Activated naive CD8-positive, alpha-beta T cell treated with anti-CD3 and anti-CD28 coated beads, Interleukin-2, amount 10 ng/mL, durations not matched to agents 7 days and 5 days (primary cell): ENCODE data around the gene RIPOR3. TPM values are rescaled to one million over a fixed set of nuclear protein-coding genes. Genes with fewer than 3 reads are reported as not detected.

Experiments
- ATAC-seq: fragments of 150-1000 bp; cut with Tn5 transposase; one replicate; pipeline ENCODE4 v1.10.0; 2021; ENCODE audit warnings: low read depth, moderate library complexity
- POLR2A ChIA-PET: fragments of 350-600 bp; sonication (Branson Sonifier 250); formaldehyde crosslinking; loops from one replicate; lab custom pipeline; 2021; ENCODE audit warnings: antibody characterized with exemption; lab: Charles Lee
- DNase-seq: peaks from one replicate; pipeline ENCODE4 v3.0.0; 2021
- H3K27ac Mint-ChIP-seq: one replicate; pipeline ENCODE4 v1.8.0; 2022; ENCODE audit warnings: mild to moderate bottlenecking, mixed read lengths
- H3K27me3 Mint-ChIP-seq: one replicate; pipeline ENCODE4 v1.8.0; 2022; ENCODE audit warnings: mild to moderate bottlenecking, moderate library complexity, mixed read lengths
- H3K36me3 Mint-ChIP-seq: one replicate; pipeline ENCODE4 v1.8.0; 2021; ENCODE audit warnings: mild to moderate bottlenecking, mixed read lengths
- H3K4me1 Mint-ChIP-seq: one replicate; pipeline ENCODE4 v1.8.0; 2021; ENCODE audit warnings: mixed read lengths
- H3K4me3 Mint-ChIP-seq: one replicate; pipeline ENCODE4 v1.8.0; 2022; ENCODE audit warnings: mild to moderate bottlenecking, moderate library complexity, mixed read lengths
- H3K9me3 Mint-ChIP-seq: one replicate; pipeline ENCODE4 v1.8.0; 2021; ENCODE audit warnings: mixed read lengths
- total RNA-seq, 2 experiments: library from RNA; stranded (reverse); gene quantifications; one replicate each; pipeline ENCODE4 v1.2.3, GENCODE V29; 2021

RIPOR3 gene
- total RNA-seq, 2 experiments from 2014 or later = not detected

DNA sequence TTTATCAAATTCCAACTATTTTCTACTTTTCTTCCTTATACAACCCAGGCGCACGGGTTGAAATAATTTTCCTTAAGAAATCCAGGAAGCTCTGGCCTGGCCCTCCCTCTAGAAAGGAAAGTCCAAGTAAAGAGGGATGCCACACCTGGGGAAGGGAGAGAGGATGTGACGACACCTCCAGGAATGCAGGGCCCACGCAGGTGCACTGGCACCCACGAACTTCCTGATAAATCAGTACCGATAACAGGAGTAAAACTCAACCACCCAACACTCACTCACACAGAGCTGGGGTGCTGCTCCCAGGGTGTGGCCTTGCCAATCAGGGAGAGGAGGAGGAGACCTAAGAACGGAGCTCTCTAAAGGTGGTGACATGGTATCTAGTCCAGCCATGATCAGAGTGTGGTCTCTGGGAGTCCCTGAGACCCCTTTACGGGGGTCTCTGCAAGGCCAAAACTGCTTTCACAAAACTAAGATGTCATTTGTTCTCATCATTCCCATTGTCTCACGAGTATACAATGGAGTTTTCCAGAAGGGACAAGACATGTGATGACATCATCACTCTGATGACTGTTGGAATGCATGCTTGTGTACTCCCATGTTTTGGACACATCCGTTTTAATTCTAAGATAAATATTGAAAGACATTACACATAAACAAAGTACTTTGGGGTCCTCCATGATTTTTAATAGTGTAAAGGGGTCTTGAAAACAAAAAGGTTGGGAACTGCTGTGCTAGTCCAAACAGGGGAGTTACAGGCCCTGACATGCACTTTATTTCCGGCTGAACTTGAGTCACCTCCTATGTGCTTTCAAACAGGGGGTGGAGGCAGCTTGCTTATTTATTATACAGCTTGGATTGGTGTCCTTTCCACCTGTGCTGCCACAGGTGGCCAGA lies 37.9 kb upstream of the RIPOR3 start:
- H3K4me3 Mint-ChIP-seq = no peak overlapping the region
- H3K36me3 Mint-ChIP-seq = peaks cover 3% of the 10 kb centered on the region
- H3K27ac Mint-ChIP-seq = no peak overlapping the region
- H3K4me1 Mint-ChIP-seq = peaks cover 16% of the 10 kb centered on the region
- H3K9me3 Mint-ChIP-seq = no peaks in the 10 kb centered on the region
- POLR2A ChIA-PET = interaction anchor here (0.5 to 2.7 kb wide), 3 partner anchors 66 to 572 kb away, joined by 3 to 9 read pairs (median 3); partner anchors contain the start of genes BCAS4, DPM1 and MOCS3
- ATAC-seq = no peak
- no peak for DNase-seq
- H3K27me3 Mint-ChIP-seq = peaks cover 2% of the 10 kb centered on the region

DNA sequence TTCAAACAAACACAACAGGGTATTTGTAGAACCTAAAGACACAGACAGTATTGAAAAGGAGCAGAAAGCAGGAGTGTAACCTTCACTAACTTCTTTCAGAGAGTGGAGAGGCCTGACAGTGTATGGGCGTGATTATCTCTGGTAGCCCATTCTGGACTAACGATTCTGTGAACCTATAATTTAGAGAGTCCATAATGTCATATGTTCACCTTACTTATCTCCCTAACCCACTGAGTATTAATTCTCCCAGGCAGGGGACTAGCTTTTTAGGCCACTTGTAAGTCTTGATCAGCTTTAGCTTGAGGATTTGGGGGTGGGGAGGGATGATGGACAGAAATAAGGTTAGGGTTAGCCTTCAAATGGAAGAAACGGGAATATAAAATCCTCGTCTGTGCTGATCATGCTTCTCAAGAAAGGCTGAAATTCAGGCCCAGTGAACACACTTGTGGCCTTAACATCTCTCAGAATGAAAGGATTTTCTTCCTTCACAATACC lies 37.2 kb upstream of the RIPOR3 start:
- Mint-ChIP-seq H3K4me3 (no peak overlapping the region), H3K4me1 (peaks cover 15% of the 10 kb centered on the region), H3K36me3 (peaks cover 1% of the 10 kb centered on the region), H3K27me3 (peaks cover 2% of the 10 kb centered on the region), H3K27ac (no peak overlapping the region), H3K9me3 (no peaks in the 10 kb centered on the region)
- no peak for ATAC-seq
- no peak for DNase-seq
- POLR2A ChIA-PET = no interaction called here

DNA sequence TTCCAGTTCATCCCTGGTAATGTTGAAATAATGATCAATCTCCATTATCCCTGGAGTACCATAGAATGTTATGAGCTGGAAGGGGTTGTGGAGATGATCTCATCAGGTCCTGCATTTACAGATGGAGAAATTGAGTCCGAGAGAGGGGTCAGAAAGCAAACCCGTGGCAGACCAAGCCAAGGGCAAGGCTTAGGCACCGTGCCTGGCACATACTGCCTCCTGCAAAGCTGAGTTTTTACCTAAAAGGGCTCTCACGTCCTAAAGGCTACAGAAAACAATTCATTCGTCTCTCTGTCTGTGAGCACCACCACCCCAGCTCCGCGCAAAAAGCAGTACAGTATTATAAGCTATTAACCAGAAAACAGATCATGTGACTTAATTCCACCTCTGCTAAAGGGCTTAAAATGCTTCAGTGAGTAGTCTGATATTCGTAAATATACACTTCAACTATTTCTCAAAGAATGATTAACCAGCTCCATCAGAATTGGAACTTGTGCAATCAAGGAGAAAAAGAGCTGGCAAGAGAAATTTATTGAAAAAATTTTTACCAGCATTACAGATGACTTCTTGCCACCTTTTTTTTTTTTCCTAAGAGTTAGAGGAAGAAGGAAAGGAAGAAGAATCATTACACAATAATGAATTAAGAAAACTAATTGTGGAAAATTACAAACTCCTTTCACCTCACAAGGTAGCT lies 36.6 kb upstream of the RIPOR3 start:
- POLR2A ChIA-PET = no interaction called here
- no peak overlapping the region for H3K4me3 Mint-ChIP-seq
- H3K4me1 Mint-ChIP-seq = peaks cover 11% of the 10 kb centered on the region
- H3K36me3 Mint-ChIP-seq = peaks cover 1% of the 10 kb centered on the region
- peaks cover 2% of the 10 kb centered on the region for H3K27me3 Mint-ChIP-seq
- no peaks in the 10 kb centered on the region for H3K9me3 Mint-ChIP-seq
- ATAC-seq = no peak
- no peak for DNase-seq
- no peak overlapping the region for H3K27ac Mint-ChIP-seq

- peaks cover 1% of the 10 kb centered on the region for H3K36me3 Mint-ChIP-seq
- no peaks in the 10 kb centered on the region for H3K9me3 Mint-ChIP-seq
- DNase-seq = no peak
- H3K4me3 Mint-ChIP-seq = no peak overlapping the region
- H3K4me1 Mint-ChIP-seq = peaks cover 3% of the 10 kb centered on the region
- peaks cover 2% of the 10 kb centered on the region for H3K27me3 Mint-ChIP-seq
- POLR2A ChIA-PET = no interaction called here
- no peak overlapping the region for H3K27ac Mint-ChIP-seq
- ATAC-seq = no peak
These were observed 35.8 kb upstream of the RIPOR3 start for GRCh38 chr20:50726955-50727791.

GRCh38 chr20:50725724-50726005 lies 34.3 kb upstream of the RIPOR3 start:
- Mint-ChIP-seq H3K4me3 (no peak overlapping the region), H3K9me3 (no peaks in the 10 kb centered on the region), H3K4me1 (peaks cover 3% of the 10 kb centered on the region), H3K36me3 (no peaks in the 10 kb centered on the region), H3K27me3 (peaks cover 2% of the 10 kb centered on the region), H3K27ac (no peak overlapping the region)
- DNase-seq (no peak), ATAC-seq (no peak)
- POLR2A ChIA-PET = no interaction called here

DNA sequence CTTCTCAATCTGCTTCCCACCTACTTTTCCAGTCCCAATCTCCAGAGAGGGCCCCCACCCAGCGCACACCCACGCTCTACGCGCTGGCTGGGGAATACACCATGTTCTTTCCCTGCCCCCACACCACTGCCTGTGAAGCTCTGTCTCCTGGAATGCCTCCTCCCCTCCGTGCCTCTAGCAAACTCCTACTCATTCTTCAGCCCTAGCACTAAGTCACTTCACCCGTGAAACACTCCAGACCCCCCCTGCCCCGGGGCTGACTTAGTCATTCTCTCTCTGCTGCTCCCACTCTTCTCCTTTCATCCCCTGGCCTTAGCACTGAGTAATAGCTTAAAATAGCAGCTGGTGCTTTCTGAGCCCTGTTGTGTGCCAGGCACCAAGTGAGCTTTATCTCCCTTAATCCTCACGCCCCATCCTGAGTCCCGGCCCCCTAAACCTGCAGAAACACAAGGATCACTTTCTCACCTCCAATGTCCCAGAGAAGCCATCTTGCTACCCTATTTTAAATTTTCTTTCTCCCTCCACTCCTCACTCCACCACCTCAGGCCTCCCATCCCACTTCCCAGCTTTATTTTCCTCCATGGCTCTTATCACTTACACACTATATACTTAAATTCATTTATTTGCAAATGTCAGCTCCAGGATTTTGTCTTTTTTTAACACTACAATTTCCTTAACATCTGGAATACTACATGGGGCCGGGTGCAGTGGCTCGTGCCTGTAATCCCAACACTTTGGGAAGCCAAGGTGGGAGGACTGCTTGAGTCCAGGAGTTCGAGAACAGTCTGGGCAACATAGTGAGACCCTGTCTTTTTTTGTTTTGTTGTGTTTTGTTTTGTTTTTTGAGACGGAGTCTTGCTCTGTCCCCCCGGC lies 33.7 kb upstream of the RIPOR3 start:
- DNase-seq (no peak), ATAC-seq (no peak)
- Mint-ChIP-seq H3K4me1 (peaks cover under 1% of the 10 kb centered on the region), H3K27ac (no peak overlapping the region), H3K27me3 (peaks cover 2% of the 10 kb centered on the region), H3K4me3 (no peak overlapping the region), H3K9me3 (no peaks in the 10 kb centered on the region), H3K36me3 (no peaks in the 10 kb centered on the region)
- POLR2A ChIA-PET = no interaction called here

DNA sequence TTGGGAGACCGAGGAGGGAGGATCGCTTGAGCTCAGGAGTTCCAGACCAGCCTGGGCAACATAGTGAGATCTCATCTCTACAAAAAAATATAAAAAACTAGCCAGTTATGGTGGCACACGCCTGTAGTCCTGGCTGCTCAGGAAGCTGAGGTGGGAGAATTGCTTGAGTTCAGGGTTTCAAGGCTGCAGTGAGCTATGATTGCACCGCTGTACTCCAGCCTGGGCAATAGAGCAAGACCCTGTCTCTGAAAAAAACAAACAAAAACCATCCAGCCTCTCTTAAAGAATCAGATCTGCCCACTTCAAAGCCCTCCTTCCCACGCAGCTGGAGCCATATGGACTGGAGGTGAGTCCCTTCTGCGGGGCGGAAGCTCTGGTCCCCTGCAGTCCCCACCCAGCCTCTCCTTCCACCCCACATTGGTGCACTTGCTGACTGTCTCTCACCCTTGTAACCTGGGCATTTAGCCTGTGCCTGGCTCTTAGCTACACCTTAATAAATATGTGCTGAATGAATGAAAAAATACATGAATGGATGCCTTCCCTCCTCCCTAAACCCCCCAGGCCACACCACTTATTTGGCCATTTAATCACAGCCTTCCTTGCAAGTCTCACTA lies 32.9 kb upstream of the RIPOR3 start:
- peaks cover 2% of the 10 kb centered on the region for H3K27me3 Mint-ChIP-seq
- no peak for DNase-seq
- no peaks in the 10 kb centered on the region for H3K4me1 Mint-ChIP-seq
- H3K4me3 Mint-ChIP-seq = no peak overlapping the region
- ATAC-seq = no peak
- no peaks in the 10 kb centered on the region for H3K36me3 Mint-ChIP-seq
- H3K9me3 Mint-ChIP-seq = no peaks in the 10 kb centered on the region
- POLR2A ChIA-PET = no interaction called here
- no peak overlapping the region for H3K27ac Mint-ChIP-seq

- no peaks in the 10 kb centered on the region for H3K9me3 Mint-ChIP-seq
- ATAC-seq = no peak
- peaks cover 2% of the 10 kb centered on the region for H3K27me3 Mint-ChIP-seq
- POLR2A ChIA-PET = no interaction called here
- no peak overlapping the region for H3K4me3 Mint-ChIP-seq
- H3K36me3 Mint-ChIP-seq = no peaks in the 10 kb centered on the region
- DNase-seq = no peak
- no peaks in the 10 kb centered on the region for H3K4me1 Mint-ChIP-seq
- no peak overlapping the region for H3K27ac Mint-ChIP-seq
These were observed 32.3 kb upstream of the RIPOR3 start for GRCh38 chr20:50723672-50724071.

DNA sequence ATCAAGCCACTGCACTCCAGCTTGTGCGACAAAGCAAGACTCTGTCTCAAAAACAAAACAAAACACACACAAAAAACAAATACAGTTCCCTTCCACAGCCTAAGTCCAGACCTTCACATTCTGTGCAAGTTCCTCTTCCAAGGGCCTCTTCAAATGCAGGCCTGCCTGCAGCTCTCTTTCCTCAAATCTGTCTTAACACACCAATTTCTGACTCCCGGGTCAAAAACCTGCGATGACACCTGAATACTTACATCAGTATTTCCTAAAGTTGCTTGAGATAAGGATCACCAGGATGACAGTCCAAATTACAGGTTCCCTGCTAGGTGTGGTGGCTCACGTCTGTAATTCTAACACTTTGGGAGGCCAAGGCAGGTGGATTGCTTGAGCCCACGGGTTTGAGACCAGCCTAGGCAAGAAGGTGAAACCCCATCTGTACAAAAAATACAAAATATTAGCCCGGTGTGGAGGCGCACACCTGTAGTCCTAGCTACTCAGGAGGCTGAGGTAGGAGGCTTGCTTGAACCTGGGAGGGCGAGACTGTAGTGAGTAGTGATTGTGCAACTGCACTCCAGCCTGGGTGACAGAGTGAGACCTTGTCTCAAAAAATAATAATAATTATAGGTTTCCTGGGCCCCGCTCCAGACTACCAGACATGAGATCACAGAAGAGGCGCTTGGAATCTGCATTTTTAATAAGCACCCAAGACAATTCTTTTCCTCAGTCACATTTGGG lies 31.2 kb upstream of the RIPOR3 start:
- POLR2A ChIA-PET = no interaction called here
- H3K4me1 Mint-ChIP-seq = no peaks in the 10 kb centered on the region
- no peak overlapping the region for H3K4me3 Mint-ChIP-seq
- H3K36me3 Mint-ChIP-seq = no peaks in the 10 kb centered on the region
- no peak for ATAC-seq
- no peak for DNase-seq
- H3K9me3 Mint-ChIP-seq = no peaks in the 10 kb centered on the region
- H3K27ac Mint-ChIP-seq = no peak overlapping the region
- H3K27me3 Mint-ChIP-seq = peaks cover 1% of the 10 kb centered on the region

GRCh38 chr20:50721881-50722281 lies 30.5 kb upstream of the RIPOR3 start:
- DNase-seq (no peak), ATAC-seq (no peak)
- POLR2A ChIA-PET = no interaction called here
- Mint-ChIP-seq H3K27me3 (peaks cover 1% of the 10 kb centered on the region), H3K9me3 (no peaks in the 10 kb centered on the region), H3K4me1 (no peaks in the 10 kb centered on the region), H3K4me3 (no peak overlapping the region), H3K27ac (no peak overlapping the region), H3K36me3 (no peaks in the 10 kb centered on the region)

DNA sequence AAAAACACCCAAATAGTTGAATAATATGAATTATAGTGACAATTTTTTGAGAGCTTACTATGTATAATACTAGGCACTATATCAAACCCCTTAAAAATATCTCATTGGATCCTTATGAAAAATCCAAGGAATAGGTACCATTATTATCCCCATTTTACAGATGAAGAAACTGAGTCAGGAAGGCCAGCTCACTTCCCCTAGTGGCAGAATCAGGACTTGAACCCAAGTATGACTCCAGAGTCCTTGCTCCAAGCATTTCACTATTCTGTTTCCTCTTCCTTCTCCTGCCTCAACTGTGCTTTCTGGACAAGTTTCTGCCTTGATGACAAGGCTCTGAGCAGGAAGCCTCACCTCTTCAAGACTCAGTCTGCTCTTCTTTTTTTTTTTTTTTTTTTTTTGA lies 29.2 kb upstream of the RIPOR3 start:
- DNase-seq = no peak
- no peak overlapping the region for H3K4me3 Mint-ChIP-seq
- no peaks in the 10 kb centered on the region for H3K36me3 Mint-ChIP-seq
- peaks cover 4% of the 10 kb centered on the region for H3K27me3 Mint-ChIP-seq
- H3K27ac Mint-ChIP-seq = no peak overlapping the region
- no peaks in the 10 kb centered on the region for H3K9me3 Mint-ChIP-seq
- POLR2A ChIA-PET = interaction anchor here (0.7 kb wide), 1 partner anchor 12 kb away, joined by 8 read pairs; no protein-coding TSS in a partner anchor
- no peak for ATAC-seq
- no peaks in the 10 kb centered on the region for H3K4me1 Mint-ChIP-seq

- no peak for DNase-seq
- Mint-ChIP-seq H3K27me3 (peaks cover 6% of the 10 kb centered on the region), H3K9me3 (no peaks in the 10 kb centered on the region), H3K27ac (no peak overlapping the region), H3K4me3 (no peak overlapping the region), H3K4me1 (no peaks in the 10 kb centered on the region), H3K36me3 (no peaks in the 10 kb centered on the region)
- ATAC-seq = no peak
- POLR2A ChIA-PET = no interaction called here
These were observed 28.7 kb upstream of the RIPOR3 start for GRCh38 chr20:50720026-50720425.
